Measurements from ENCODE around the gene CDKL1.

DNA sequence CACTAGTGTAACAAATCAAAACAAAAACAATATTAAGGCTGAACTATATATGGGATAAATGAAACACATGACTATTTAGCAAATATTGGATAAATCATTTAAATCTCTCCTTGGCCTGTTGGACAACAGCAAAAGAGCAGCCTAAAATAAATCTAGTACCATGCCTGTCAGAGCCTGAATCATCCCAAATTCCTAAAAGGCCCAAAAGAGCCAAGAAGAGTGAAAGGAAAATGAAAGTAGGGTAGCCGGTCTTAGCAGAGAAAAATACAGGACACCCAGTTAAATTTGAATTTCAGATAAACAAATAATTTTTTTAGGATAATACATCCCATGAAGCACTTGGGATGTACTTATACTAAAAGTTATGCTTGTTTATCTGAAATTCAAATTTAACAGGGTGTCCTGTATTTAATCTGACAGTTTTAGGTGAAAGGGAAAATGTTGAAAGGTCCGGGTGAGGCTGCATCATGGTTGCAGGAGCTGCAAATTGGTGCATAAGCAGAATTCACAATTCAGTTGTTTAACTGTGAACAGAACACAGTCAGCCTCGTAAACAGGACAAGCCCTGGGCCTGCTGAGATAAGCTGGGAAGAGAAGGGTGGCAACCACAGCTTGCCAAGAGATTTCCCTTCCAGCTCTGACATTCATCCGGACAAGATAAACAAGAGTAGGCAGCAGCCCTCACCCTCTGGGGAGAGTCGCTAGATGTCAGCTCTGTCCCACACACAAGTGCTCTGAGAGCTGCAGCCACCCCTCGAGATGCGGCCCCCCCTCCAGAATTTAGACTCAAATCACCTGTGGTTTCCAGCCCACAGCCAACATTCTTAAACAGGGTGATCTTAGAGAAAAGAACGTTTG lies 54.2 kb downstream of the CDKL1 start:
- TF ChIP-seq, protein P1, sequence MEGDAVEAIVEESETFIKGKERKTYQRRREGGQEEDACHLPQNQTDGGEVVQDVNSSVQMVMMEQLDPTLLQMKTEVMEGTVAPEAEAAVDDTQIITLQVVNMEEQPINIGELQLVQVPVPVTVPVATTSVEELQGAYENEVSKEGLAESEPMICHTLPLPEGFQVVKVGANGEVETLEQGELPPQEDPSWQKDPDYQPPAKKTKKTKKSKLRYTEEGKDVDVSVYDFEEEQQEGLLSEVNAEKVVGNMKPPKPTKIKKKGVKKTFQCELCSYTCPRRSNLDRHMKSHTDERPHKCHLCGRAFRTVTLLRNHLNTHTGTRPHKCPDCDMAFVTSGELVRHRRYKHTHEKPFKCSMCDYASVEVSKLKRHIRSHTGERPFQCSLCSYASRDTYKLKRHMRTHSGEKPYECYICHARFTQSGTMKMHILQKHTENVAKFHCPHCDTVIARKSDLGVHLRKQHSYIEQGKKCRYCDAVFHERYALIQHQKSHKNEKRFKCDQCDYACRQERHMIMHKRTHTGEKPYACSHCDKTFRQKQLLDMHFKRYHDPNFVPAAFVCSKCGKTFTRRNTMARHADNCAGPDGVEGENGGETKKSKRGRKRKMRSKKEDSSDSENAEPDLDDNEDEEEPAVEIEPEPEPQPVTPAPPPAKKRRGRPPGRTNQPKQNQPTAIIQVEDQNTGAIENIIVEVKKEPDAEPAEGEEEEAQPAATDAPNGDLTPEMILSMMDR (tag by site-specific recombination; IDR thresholded peaks at IDR 0.05): peak; percentile 65
- TF ChIP-seq, protein P2, sequence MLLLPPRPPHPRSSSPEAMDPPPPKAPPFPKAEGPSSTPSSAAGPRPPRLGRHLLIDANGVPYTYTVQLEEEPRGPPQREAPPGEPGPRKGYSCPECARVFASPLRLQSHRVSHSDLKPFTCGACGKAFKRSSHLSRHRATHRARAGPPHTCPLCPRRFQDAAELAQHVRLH (tag by site-specific recombination; IDR thresholded peaks at IDR 0.05): no peak
- TF ChIP-seq ZNF707 (tag by site-specific recombination; IDR thresholded peaks at IDR 0.05) (no peak), ZXDB (tag by site-specific recombination; IDR thresholded peaks at IDR 0.05) (no peak)

Data from HEK293 (cell line).